ENCODE results near the gene OR52E2. TPM values are rescaled to one million over a fixed set of nuclear protein-coding genes. Genes with fewer than 3 reads are reported as not detected.

OR52E2 gene
- total RNA-seq, 6 experiments from 2014 or later: not detected

DNA sequence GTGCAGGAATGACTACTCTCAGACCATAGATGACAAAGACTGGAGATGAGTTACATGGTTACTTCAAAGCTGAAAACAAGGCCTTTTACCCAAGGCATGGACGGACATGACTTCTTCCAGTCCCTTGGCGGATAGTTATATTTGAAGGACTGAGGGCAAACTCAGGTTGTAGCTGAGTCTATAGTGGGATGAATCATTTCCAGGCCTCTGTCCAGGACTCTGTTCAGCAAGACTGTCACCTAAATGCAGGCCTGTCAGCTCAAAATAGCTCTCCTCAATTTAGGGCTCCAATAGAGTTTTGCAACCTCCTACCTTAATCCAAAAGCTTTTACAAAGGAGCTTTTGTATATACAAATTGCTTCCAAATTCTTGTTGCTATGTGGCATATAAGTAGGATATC is 37.4 kb downstream of the OR52E2 start:
- Mint-ChIP-seq H3K27ac (no peak overlapping the region), H3K4me1 (ENCODE audit: low read depth) (no peaks in the 10 kb centered on the region), H3K4me3 (no peak overlapping the region), H3K36me3 (ENCODE audit: low read depth) (no peaks in the 10 kb centered on the region), H3K27me3 (ENCODE audit: insufficient read depth) (no peaks in the 10 kb centered on the region; the same call in 1 of the 2 replicates), H3K9me3 (peaks cover 40% of the 10 kb centered on the region)
- no peak for DNase-seq
- TF ChIP-seq, protein P1, sequence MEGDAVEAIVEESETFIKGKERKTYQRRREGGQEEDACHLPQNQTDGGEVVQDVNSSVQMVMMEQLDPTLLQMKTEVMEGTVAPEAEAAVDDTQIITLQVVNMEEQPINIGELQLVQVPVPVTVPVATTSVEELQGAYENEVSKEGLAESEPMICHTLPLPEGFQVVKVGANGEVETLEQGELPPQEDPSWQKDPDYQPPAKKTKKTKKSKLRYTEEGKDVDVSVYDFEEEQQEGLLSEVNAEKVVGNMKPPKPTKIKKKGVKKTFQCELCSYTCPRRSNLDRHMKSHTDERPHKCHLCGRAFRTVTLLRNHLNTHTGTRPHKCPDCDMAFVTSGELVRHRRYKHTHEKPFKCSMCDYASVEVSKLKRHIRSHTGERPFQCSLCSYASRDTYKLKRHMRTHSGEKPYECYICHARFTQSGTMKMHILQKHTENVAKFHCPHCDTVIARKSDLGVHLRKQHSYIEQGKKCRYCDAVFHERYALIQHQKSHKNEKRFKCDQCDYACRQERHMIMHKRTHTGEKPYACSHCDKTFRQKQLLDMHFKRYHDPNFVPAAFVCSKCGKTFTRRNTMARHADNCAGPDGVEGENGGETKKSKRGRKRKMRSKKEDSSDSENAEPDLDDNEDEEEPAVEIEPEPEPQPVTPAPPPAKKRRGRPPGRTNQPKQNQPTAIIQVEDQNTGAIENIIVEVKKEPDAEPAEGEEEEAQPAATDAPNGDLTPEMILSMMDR (IDR thresholded peaks at IDR 0.05): no peak

DNA sequence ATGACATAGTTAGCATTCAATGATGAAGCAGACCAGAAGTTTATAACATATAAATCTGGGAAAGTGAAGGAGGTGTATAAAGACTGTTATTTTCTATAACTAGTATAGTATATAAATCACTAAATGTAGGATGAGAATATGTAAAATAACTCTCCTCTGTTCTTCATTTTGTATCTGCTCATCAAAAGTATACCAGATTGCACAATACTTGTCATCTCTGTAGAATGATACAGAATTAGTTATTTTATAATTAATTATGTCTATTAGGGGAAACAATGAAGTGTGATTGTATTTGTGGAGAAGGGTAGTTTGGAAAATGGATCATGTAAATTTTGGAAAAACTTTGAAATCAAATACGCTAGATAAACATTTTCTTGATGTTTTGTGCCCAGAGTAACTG is 46.4 kb downstream of the OR52E2 start:
- peaks cover 12% of the 10 kb centered on the region for H3K9me3 Mint-ChIP-seq
- H3K27me3 Mint-ChIP-seq (ENCODE audit: insufficient read depth): no peaks in the 10 kb centered on the region
- H3K4me1 Mint-ChIP-seq (ENCODE audit: low read depth): no peaks in the 10 kb centered on the region
- TF ChIP-seq, protein P1 (IDR thresholded peaks at IDR 0.05): no peak
- no peaks in the 10 kb centered on the region for H3K36me3 Mint-ChIP-seq (ENCODE audit: low read depth)
- H3K27ac Mint-ChIP-seq: no peak overlapping the region
- DNase-seq: no peak
- no peak overlapping the region for H3K4me3 Mint-ChIP-seq

DNA sequence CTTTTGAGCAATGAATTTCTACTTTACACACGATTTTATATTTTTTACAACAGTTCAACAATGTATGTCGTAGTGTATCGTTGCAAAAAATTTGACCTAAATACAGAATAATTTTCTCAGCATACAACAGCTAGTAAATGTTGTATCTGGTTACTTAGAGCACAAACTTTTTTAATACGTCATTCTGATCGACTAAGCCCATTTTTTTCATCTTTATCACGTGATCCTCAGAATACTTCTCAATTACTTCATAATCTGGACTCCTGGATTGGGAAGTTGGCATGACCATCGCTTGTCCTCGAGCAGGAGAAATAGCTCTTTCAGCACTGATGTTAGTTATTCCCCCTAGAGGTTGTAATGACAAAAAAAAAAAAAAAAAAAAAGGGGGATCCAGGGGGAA is 48.2 kb downstream of the OR52E2 start:
- TF ChIP-seq, protein P1 (IDR thresholded peaks at IDR 0.05): no peak
- Mint-ChIP-seq H3K4me1 (ENCODE audit: low read depth) (no peaks in the 10 kb centered on the region), H3K27ac (no peak overlapping the region), H3K36me3 (ENCODE audit: low read depth) (no peaks in the 10 kb centered on the region), H3K4me3 (no peak overlapping the region), H3K9me3 (peaks cover 16% of the 10 kb centered on the region), H3K27me3 (ENCODE audit: insufficient read depth) (no peaks in the 10 kb centered on the region; the same call in 1 of the 2 replicates)
- no peak for DNase-seq

Other genes starting within 250 kb of the OR52E2 start
- not detected for gene OR51F2, start 238.3 kb downstream of the OR52E2 start, total RNA-seq (2021; fragmentation: NEBNext Ultra II Directional; extraction: Animal tissue kit (Norgen Biotek cat#: 25700))
- not detected for gene OR51S1, start 210.4 kb downstream of the OR52E2 start, total RNA-seq (2021; fragmentation: NEBNext Ultra II Directional; extraction: Animal tissue kit (Norgen Biotek cat#: 25700))
- not detected for gene OR51T1, start 177.7 kb downstream of the OR52E2 start, total RNA-seq (2021; fragmentation: NEBNext Ultra II Directional; extraction: Animal tissue kit (Norgen Biotek cat#: 25700))
- not detected for gene OR51A7, start 155.8 kb downstream of the OR52E2 start, total RNA-seq (2021; fragmentation: NEBNext Ultra II Directional; extraction: Animal tissue kit (Norgen Biotek cat#: 25700))
- gene OR51G2, start 140.3 kb downstream of the OR52E2 start, total RNA-seq (2021; fragmentation: NEBNext Ultra II Directional; extraction: Animal tissue kit (Norgen Biotek cat#: 25700)): not detected
- not detected for gene OR51G1, start 135.3 kb downstream of the OR52E2 start, total RNA-seq (2021; fragmentation: NEBNext Ultra II Directional; extraction: Animal tissue kit (Norgen Biotek cat#: 25700))
- gene OR51A4, start 112.0 kb downstream of the OR52E2 start, total RNA-seq (2021; fragmentation: NEBNext Ultra II Directional; extraction: Animal tissue kit (Norgen Biotek cat#: 25700)): not detected
- gene OR51A2, start 103.9 kb downstream of the OR52E2 start, total RNA-seq (2021; fragmentation: NEBNext Ultra II Directional; extraction: Animal tissue kit (Norgen Biotek cat#: 25700)): not detected
- not detected for gene OR51L1, start 64.8 kb downstream of the OR52E2 start, total RNA-seq (2021; fragmentation: NEBNext Ultra II Directional; extraction: Animal tissue kit (Norgen Biotek cat#: 25700))
- not detected for gene OR52J3, start 13.1 kb downstream of the OR52E2 start, total RNA-seq (2021; fragmentation: NEBNext Ultra II Directional; extraction: Animal tissue kit (Norgen Biotek cat#: 25700))
- not detected for gene OR52E1, start 9.9 kb upstream of the OR52E2 start, total RNA-seq (2021; fragmentation: NEBNext Ultra II Directional; extraction: Animal tissue kit (Norgen Biotek cat#: 25700))
- gene OR52A5, start 78.7 kb upstream of the OR52E2 start, total RNA-seq (2021; fragmentation: NEBNext Ultra II Directional; extraction: Animal tissue kit (Norgen Biotek cat#: 25700)): not detected
- gene OR52A1, start 95.1 kb upstream of the OR52E2 start, total RNA-seq (2021; fragmentation: NEBNext Ultra II Directional; extraction: Animal tissue kit (Norgen Biotek cat#: 25700)): not detected
- not detected for gene OR51V1, start 141.1 kb upstream of the OR52E2 start, total RNA-seq (2021; fragmentation: NEBNext Ultra II Directional; extraction: Animal tissue kit (Norgen Biotek cat#: 25700))
- not detected for gene HBB, start 167.4 kb upstream of the OR52E2 start, total RNA-seq (2021; fragmentation: NEBNext Ultra II Directional; extraction: Animal tissue kit (Norgen Biotek cat#: 25700))
- not detected for gene HBD, start 174.9 kb upstream of the OR52E2 start, total RNA-seq (2021; fragmentation: NEBNext Ultra II Directional; extraction: Animal tissue kit (Norgen Biotek cat#: 25700))
- not detected for gene HBG1, start 190.2 kb upstream of the OR52E2 start, total RNA-seq (2021; fragmentation: NEBNext Ultra II Directional; extraction: Animal tissue kit (Norgen Biotek cat#: 25700))
- gene HBG2, start 195.2 kb upstream of the OR52E2 start, total RNA-seq (2021; fragmentation: NEBNext Ultra II Directional; extraction: Animal tissue kit (Norgen Biotek cat#: 25700)): not detected
- gene HBE1, start 210.3 kb upstream of the OR52E2 start, total RNA-seq (2021; fragmentation: NEBNext Ultra II Directional; extraction: Animal tissue kit (Norgen Biotek cat#: 25700)): not detected
- gene OR51B4, start 242.3 kb upstream of the OR52E2 start, total RNA-seq (2021; fragmentation: NEBNext Ultra II Directional; extraction: Animal tissue kit (Norgen Biotek cat#: 25700)): not detected